Measurements from ENCODE around the gene VSNL1.

VSNL1 gene

DNA sequence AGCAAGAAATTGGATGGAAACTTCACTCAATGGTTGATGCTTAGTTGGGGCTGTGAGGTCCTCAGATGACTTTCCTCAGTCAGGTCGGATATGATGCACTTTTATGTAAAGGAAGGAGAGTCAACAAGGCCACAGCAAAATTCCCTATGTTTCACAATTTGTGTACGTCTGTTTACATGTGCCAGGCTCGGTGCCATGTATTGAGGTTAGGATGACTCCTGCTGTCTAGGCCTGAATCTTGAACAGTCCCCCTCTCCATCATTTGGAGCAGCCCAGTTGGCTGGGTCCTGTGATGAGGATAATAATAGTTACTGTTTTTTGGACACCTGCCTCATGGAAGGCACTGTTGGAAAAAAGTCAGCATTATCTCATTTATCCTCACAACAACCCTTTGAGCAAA is 43.1 kb downstream of the VSNL1 start:
- H3K27ac ChIP-seq, result no peak overlapping the region
- TF ChIP-seq CTCF (conservative IDR thresholded peaks at IDR 0.05), result no peak

DNA sequence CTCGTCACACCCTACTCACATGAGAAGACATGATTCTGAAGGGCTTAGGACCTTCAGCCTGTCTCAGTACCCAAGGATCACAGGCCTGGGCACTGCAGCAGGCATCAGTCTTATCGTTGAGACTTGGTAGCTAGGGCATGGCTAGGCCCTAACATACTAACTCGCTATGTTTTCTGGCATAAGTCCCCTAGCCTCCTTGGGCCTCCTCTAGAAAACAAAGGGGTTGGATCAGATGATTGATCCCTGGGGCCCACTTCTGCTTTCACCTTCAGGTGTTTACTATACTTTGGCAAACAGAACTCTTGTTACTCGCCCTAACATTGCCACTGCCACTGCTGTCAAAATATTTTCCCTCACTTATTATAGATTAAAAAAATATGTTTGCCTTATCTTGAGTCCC is 44.2 kb downstream of the VSNL1 start:
- no peak for TF ChIP-seq CTCF (conservative IDR thresholded peaks at IDR 0.05)
- no peak overlapping the region for H3K27ac ChIP-seq

GRCh38 chr2:17587469-17587868 is 47.0 kb downstream of the VSNL1 start:
- H3K27ac ChIP-seq, result no peak overlapping the region
- no peak for TF ChIP-seq CTCF (conservative IDR thresholded peaks at IDR 0.05)

- TF ChIP-seq CTCF (conservative IDR thresholded peaks at IDR 0.05), result no peak
- H3K27ac ChIP-seq, result no peak overlapping the region
Observed at GRCh38 chr2:17588031-17588430, 47.5 kb downstream of the VSNL1 start.

- no peak for TF ChIP-seq CTCF (conservative IDR thresholded peaks at IDR 0.05)
- no peak overlapping the region for H3K27ac ChIP-seq
Observed at GRCh38 chr2:17589406-17590035, 49.0 kb downstream of the VSNL1 start.

DNA sequence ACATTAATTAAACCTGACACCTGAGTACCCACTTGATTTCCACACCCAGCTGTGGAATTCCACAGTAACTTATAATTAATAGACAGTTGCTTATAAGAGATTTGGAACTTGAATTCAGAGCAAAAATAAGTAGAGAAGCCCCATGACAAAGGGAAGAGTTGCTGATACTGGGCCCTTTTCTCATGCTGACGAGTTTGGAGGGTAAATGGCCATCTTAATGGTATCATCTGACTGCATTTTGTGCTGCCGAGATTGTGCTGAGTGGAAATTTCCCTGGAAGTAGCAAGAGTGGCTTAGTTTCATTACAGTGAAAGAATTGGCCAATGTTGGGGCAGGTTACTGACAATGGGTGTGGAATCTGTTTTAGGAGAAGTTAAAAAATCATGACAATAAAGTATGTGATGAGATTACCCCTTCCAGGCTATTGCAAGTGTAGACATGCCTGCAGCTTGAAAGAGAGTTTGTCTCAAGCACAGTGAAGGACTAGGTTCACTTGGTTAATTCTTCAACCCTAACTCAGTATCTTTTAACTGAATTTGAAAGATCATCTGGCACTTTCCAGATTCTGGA is 49.9 kb downstream of the VSNL1 start:
- TF ChIP-seq CTCF (conservative IDR thresholded peaks at IDR 0.05), result no peak
- H3K27ac ChIP-seq, result no peak overlapping the region

- H3K27ac ChIP-seq, result no peak overlapping the region
- TF ChIP-seq CTCF (conservative IDR thresholded peaks at IDR 0.05), result no peak
Observed at GRCh38 chr2:17591846-17592245, 51.4 kb downstream of the VSNL1 start.
